Measurements from ENCODE around the gene HOOK1.

DNA sequence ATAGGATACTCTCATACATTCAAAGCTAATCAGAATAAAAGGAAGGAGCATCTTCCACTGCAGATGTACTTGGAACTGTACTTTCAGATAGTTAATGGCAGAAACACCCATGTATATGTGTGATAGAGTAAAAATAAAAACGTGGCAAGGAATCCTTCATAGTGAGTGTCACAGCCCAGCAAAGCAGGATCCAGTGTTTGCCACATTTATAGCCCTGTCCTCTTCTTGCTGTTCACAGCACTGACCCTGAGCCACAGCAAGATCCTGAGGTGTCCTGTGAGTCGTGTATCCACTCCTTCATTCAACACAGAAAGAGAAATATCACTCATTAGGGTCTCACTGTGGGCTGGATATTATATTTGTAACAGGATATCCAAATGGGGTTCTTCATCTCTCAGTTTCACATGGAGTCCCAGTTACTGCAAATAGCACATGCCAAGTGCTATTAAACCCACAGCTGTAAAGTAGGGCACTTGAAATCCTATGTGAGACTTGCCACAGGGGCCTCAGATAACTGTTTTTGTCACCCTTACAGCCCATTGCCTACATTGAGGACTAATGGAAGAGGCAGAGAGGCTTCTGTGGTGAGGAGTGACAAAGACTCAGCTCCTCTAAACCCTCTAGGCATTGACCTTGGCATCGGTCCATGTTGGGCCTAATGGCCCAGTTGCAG lies 70.5 kb downstream of the HOOK1 start:
- TF ChIP-seq, protein P1, sequence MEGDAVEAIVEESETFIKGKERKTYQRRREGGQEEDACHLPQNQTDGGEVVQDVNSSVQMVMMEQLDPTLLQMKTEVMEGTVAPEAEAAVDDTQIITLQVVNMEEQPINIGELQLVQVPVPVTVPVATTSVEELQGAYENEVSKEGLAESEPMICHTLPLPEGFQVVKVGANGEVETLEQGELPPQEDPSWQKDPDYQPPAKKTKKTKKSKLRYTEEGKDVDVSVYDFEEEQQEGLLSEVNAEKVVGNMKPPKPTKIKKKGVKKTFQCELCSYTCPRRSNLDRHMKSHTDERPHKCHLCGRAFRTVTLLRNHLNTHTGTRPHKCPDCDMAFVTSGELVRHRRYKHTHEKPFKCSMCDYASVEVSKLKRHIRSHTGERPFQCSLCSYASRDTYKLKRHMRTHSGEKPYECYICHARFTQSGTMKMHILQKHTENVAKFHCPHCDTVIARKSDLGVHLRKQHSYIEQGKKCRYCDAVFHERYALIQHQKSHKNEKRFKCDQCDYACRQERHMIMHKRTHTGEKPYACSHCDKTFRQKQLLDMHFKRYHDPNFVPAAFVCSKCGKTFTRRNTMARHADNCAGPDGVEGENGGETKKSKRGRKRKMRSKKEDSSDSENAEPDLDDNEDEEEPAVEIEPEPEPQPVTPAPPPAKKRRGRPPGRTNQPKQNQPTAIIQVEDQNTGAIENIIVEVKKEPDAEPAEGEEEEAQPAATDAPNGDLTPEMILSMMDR (IDR thresholded peaks at IDR 0.05) = no peak
- TF ChIP-seq POLR2A (IDR thresholded peaks at IDR 0.05) = no peak
- TF ChIP-seq POLR2AphosphoS5 (IDR thresholded peaks at IDR 0.05) = no peak
- TF ChIP-seq EP300 (IDR thresholded peaks at IDR 0.05) = no peak

All from gastroesophageal sphincter (tissue), 3 donors.